Measurements from ENCODE around the gene PRR14L.

Gene PRR14L

DNA sequence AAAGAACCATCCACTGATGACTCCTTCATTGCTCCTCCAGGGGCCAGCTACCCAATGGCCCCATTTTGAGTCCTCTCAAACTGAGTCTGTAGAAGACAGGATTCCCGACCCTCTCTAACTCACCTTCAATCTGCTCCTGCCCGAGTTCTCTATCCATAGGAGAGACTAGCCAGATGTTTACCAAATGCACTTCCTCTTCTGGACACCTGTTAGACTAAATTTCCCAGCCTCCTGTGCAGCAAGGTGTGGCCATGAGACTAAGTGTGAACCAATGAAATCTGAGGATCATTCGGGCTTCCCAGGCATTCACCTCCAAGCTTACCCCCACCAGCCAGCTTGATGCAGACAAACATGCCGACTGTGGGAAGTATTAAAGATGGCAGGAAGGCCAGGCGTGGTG lies 95.5 kb downstream of the PRR14L start:
- Histone ChIP-seq H3K27me3 (ENCODE audit: control insufficient read depth, insufficient read depth, low read length) (no peaks in the 10 kb centered on the region), H3K9me3 (ENCODE audit: control insufficient read depth, insufficient read depth, low read depth, low read length) (no peaks in the 10 kb centered on the region), H3K9ac (ENCODE audit: low read length) (no peak overlapping the region), H3K36me3 (ENCODE audit: control insufficient read depth, insufficient read depth, low read length) (peaks cover 9% of the 10 kb centered on the region; the same call in 1 of the 2 replicates), H3K27ac (ENCODE audit: low read depth, low read length) (no peak overlapping the region), H3K4me1 (ENCODE audit: control insufficient read depth, insufficient read depth, low read length) (no peaks in the 10 kb centered on the region), H3K4me3 (ENCODE audit: low read depth, low read length) (no peak overlapping the region)

DNA sequence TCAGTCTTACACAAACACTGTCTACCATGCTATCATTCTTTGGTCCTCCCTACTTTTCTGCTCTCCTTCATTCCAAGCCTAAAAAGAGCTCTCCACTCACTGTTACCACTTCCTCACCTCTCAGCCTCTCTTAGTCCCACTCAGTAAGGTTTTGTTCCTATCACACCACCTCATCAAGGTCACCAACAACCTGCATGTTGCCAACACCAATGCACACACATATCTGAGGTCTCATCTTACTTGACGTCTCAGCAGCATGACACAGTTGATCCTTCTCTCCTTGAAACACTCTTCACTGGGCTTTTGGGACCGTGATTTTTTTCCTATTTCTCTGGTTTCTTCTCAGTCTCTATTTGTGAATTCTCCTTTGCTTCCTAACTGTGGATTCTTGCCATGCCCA lies 96.0 kb downstream of the PRR14L start:
- Histone ChIP-seq H3K9me3 (ENCODE audit: control insufficient read depth, insufficient read depth, low read depth, low read length) (no peaks in the 10 kb centered on the region), H3K4me1 (ENCODE audit: control insufficient read depth, insufficient read depth, low read length) (no peaks in the 10 kb centered on the region), H3K36me3 (ENCODE audit: control insufficient read depth, insufficient read depth, low read length) (peaks cover 12% of the 10 kb centered on the region), H3K9ac (ENCODE audit: low read length) (no peak overlapping the region), H3K27ac (ENCODE audit: low read depth, low read length) (no peak overlapping the region), H3K4me3 (ENCODE audit: low read depth, low read length) (no peak overlapping the region), H3K27me3 (ENCODE audit: control insufficient read depth, insufficient read depth, low read length) (no peaks in the 10 kb centered on the region)

DNA sequence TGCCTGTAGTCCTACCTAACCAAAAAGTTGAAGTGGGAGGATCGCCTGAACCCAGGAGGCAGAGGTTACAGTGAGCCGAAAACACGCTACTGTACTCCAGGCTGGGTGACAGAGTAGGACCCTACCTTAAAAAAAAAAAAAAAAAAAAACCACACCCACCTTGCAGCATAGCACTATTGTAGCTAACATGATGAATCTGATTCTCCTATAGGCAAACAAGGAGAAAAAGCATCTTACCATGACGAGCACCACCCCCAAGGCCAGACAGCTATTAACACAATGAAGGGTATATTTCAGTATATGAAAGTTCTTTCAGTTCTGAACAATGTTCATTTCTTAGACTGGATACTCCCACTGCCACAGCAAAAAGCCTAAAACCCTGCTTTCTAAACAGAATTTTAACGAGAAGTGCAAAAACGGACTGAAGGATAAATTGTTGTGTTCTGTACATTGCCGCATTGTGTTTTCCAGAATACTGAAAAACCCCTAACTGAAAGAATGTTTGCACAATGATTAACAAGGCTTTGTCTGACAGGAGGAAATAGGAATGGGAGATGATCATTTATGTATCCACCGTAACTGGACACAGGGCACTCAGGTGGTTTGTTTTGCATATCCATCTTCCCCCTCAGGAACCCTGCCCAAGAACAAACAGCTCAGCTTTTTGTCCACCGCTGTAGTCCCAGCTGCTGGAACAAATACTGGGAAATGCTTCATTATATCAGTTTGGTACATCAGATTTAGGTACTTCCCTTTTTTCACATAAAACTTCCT lies 96.8 kb downstream of the PRR14L start:
- Histone ChIP-seq H3K4me1 (ENCODE audit: control insufficient read depth, insufficient read depth, low read length) (peaks cover 1% of the 10 kb centered on the region; the same call in 1 of the 2 replicates), H3K9me3 (ENCODE audit: control insufficient read depth, insufficient read depth, low read depth, low read length) (no peaks in the 10 kb centered on the region), H3K27me3 (ENCODE audit: control insufficient read depth, insufficient read depth, low read length) (no peaks in the 10 kb centered on the region), H3K36me3 (ENCODE audit: control insufficient read depth, insufficient read depth, low read length) (peaks cover 12% of the 10 kb centered on the region), H3K4me3 (ENCODE audit: low read depth, low read length) (no peak overlapping the region), H3K9ac (ENCODE audit: low read length) (no peak overlapping the region), H3K27ac (ENCODE audit: low read depth, low read length) (no peak overlapping the region)

DNA sequence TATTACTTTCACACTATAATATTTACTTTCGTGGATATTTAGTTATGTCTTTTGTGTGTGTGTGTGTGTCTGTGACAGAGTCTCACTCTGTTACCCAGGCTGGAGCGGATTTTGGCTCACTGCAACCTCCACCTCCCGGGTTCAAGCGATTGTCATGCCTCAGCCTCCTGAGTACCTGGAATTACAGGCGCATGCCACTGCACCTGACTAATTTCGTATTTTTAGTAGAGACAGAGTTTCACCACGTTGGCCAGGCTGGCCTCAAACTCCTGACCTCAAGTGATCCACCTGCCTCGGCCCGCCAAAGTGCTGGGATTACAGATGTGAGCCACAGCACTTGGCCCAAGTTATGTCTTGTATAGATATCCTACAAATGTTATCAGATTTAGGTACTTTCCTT lies 97.8 kb downstream of the PRR14L start:
- Histone ChIP-seq H3K4me3 (ENCODE audit: low read depth, low read length) (no peak overlapping the region), H3K4me1 (ENCODE audit: control insufficient read depth, insufficient read depth, low read length) (peaks cover 11% of the 10 kb centered on the region), H3K9ac (ENCODE audit: low read length) (no peak overlapping the region), H3K27ac (ENCODE audit: low read depth, low read length) (no peak overlapping the region), H3K27me3 (ENCODE audit: control insufficient read depth, insufficient read depth, low read length) (no peaks in the 10 kb centered on the region), H3K36me3 (ENCODE audit: control insufficient read depth, insufficient read depth, low read length) (peaks cover 22% of the 10 kb centered on the region), H3K9me3 (ENCODE audit: control insufficient read depth, insufficient read depth, low read depth, low read length) (no peaks in the 10 kb centered on the region)

DNA sequence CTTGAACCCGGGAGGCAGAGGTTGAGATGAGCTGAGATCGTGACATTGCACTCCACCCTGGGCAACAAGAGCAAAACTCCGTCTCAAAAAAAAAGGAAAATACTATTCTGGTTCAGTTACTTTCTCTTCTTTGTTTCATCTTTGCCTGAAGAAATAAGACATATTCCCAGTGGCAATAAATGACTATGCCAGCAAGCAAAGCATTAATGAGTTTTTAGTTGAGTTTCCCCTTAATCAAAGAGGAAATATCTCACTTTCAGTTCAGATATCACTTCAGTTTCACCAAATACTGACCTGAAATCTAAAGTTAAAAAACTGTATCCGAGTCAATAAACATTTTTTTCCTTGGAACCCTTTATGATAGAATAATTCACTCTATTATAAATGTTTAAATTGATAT lies 98.3 kb downstream of the PRR14L start:
- Histone ChIP-seq H3K9me3 (ENCODE audit: control insufficient read depth, insufficient read depth, low read depth, low read length) (no peaks in the 10 kb centered on the region), H3K27ac (ENCODE audit: low read depth, low read length) (no peak overlapping the region), H3K4me1 (ENCODE audit: control insufficient read depth, insufficient read depth, low read length) (peaks cover 16% of the 10 kb centered on the region), H3K27me3 (ENCODE audit: control insufficient read depth, insufficient read depth, low read length) (no peaks in the 10 kb centered on the region), H3K9ac (ENCODE audit: low read length) (no peak overlapping the region), H3K4me3 (ENCODE audit: low read depth, low read length) (no peak overlapping the region), H3K36me3 (ENCODE audit: control insufficient read depth, insufficient read depth, low read length) (peaks cover 26% of the 10 kb centered on the region)

DNA sequence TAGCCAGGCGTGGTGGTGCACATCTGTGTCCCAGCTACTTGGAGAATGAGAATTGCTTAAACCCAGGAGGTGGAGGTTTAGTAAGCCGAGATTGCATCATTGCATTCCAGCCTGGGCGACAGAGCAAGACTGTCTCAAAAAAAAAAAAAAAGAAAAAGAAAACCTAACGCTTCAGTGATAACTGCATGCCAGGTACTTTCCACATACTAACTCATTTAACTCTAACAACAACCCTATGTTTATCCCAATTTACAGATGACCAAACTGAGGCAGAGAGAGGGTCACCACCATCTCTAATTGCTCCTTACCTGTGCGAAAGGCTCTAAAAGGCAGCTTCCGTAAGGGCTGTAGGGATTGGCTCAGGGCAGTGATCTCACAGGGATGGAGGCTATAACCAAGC lies 99.5 kb downstream of the PRR14L start:
- H3K27ac ChIP-seq (ENCODE audit: low read depth, low read length): no peak overlapping the region
- no peaks in the 10 kb centered on the region for H3K27me3 ChIP-seq (ENCODE audit: control insufficient read depth, insufficient read depth, low read length)
- no peaks in the 10 kb centered on the region for H3K9me3 ChIP-seq (ENCODE audit: control insufficient read depth, insufficient read depth, low read depth, low read length)
- no peak overlapping the region for H3K9ac ChIP-seq (ENCODE audit: low read length)
- H3K36me3 ChIP-seq (ENCODE audit: control insufficient read depth, insufficient read depth, low read length): peaks cover 29% of the 10 kb centered on the region
- peaks cover 18% of the 10 kb centered on the region for H3K4me1 ChIP-seq (ENCODE audit: control insufficient read depth, insufficient read depth, low read length)
- no peak overlapping the region for H3K4me3 ChIP-seq (ENCODE audit: low read depth, low read length)

DNA sequence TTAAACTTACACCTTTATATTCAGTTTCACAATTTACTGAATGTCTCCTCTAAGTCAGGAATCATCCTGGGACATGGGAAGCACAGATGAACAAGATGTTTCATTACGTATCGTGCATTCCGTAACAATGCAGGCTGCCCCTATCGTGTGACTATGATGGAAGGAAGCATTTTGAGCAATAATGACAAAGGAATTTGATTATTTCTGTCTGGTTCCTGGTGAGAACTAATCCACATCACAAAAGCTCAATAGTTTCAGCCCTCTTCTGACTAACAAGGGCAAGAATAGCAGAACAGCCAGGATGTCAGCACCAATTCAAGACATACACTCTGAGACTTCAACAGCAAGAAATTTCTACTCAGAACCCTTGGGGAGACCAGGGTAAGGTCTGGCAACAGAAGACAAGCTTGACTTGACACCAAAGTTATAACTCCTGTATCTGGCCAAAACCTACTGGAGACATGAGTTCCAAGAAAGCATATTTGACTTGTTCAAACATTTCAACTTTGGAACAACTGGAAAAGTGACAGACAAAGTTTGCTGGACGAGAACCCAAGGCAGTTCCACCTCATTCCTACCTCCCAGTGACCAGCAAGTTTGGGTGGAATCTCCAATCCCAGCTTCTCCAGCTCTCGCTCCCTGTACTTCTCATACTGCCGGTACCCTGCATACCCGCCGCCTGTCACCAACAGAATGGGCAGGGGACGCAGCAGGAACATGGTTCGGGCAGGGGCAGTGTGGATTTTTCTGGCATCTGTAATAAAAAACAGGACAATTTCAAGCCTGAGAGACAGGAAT lies 102.2 kb downstream of the PRR14L start:
- peaks cover 40% of the 10 kb centered on the region for H3K36me3 ChIP-seq (ENCODE audit: control insufficient read depth, insufficient read depth, low read length)
- peak overlapping the region; percentile 68 for H3K9ac ChIP-seq (ENCODE audit: low read length)
- no peaks in the 10 kb centered on the region for H3K9me3 ChIP-seq (ENCODE audit: control insufficient read depth, insufficient read depth, low read depth, low read length)
- H3K4me1 ChIP-seq (ENCODE audit: control insufficient read depth, insufficient read depth, low read length): peaks cover 18% of the 10 kb centered on the region
- no peaks in the 10 kb centered on the region for H3K27me3 ChIP-seq (ENCODE audit: control insufficient read depth, insufficient read depth, low read length)
- peak overlapping the region; percentile 4; the same call in 1 of the 2 replicates for H3K4me3 ChIP-seq (ENCODE audit: low read depth, low read length)
- peak overlapping the region; percentile 77 for H3K27ac ChIP-seq (ENCODE audit: low read depth, low read length)

DNA sequence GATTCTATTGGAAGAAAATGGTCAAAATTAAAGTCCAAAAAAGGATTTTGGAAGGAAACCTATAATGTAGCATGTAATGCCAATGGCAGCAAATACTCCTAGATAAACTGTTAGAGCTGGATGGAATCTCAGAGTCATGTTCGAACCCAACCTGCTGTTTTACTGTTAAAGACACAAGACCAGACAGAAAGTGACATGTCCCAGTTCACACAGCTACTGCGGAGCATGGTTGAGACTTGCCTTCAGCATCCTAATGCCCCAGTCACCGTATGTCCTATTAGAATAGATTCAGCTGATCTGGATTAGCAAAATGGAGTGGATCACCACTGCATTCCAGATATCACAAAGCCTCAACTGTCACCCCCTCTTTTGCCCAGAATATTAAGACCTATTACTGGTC lies 102.9 kb downstream of the PRR14L start:
- Histone ChIP-seq H3K36me3 (ENCODE audit: control insufficient read depth, insufficient read depth, low read length) (peaks cover 40% of the 10 kb centered on the region), H3K4me3 (ENCODE audit: low read depth, low read length) (no peak overlapping the region), H3K27ac (ENCODE audit: low read depth, low read length) (peak overlapping the region; percentile 52), H3K9me3 (ENCODE audit: control insufficient read depth, insufficient read depth, low read depth, low read length) (no peaks in the 10 kb centered on the region), H3K9ac (ENCODE audit: low read length) (peak overlapping the region; percentile 52), H3K4me1 (ENCODE audit: control insufficient read depth, insufficient read depth, low read length) (peaks cover 18% of the 10 kb centered on the region), H3K27me3 (ENCODE audit: control insufficient read depth, insufficient read depth, low read length) (no peaks in the 10 kb centered on the region)

DNA sequence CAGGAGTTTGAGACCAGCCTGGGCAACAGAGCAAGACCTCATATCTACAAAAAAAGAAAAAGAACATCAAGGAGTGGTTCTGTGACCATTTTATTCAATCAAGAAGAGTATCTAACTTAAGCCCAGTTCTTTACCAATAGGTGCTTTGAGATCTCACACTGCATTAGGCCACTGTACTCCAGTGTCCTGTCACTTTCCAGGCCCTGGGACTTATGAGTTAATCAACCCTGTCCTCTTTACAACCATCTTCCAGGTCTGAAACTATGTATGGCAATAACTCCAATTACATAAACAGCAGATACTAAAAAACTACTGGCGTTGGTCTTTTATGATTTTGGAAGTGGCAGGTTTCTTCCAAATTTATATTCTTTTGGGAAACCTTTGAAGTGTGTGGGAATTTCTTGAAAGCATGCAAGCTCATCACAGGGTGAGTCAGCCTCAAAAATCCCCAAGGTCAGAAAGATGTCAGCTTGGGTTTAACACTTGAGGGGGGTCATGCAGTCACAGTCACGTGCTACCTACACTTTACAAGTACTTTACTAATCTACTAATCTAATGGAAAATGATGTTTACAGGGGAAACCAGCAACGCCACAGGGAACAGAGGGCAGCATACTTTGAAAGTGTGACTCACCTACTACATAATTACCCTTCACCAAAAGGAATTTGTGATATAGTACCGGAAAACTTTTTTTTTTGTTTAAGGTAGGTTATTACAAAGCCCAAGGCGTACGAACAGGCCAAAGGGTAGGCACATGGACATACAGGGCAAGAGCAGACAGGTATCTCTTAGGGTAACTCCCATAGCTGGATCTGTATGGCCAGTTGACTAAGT lies 103.5 kb downstream of the PRR14L start:
- peak overlapping the region; percentile 52 for H3K9ac ChIP-seq (ENCODE audit: low read length)
- peaks cover 40% of the 10 kb centered on the region for H3K36me3 ChIP-seq (ENCODE audit: control insufficient read depth, insufficient read depth, low read length)
- peaks cover 18% of the 10 kb centered on the region for H3K4me1 ChIP-seq (ENCODE audit: control insufficient read depth, insufficient read depth, low read length)
- no peaks in the 10 kb centered on the region for H3K9me3 ChIP-seq (ENCODE audit: control insufficient read depth, insufficient read depth, low read depth, low read length)
- peak overlapping the region; percentile 52; the same call in 1 of the 2 replicates for H3K27ac ChIP-seq (ENCODE audit: low read depth, low read length)
- H3K4me3 ChIP-seq (ENCODE audit: low read depth, low read length): no peak overlapping the region
- H3K27me3 ChIP-seq (ENCODE audit: control insufficient read depth, insufficient read depth, low read length): no peaks in the 10 kb centered on the region

DNA sequence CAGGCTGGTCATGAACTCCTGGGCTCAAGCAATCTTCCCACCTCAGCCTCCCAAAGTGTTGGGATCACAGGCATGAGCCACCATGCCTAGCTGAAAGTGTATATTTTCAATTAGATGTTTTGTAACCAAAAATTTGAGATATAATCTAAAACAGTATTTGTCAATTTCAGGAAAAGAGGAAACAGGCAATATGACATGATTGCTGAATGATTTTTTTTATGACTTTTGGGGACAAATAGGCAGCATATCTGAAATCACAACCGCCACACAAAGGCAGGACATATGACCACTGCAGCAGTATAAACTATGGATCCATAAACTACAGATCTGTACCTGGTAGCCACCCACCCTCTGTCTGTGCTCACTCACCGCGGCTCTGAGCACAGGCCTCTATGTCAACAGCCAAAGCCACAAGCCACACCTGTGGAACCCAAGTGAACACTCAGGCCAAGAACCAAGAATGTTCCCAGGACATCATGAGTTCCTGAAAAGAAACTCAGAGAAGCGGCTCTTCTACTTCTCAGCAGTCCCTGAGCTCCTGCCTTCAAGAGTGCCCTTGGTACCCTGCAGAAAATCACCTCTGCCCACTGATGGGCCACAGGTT lies 110.4 kb downstream of the PRR14L start:
- H3K27ac ChIP-seq (ENCODE audit: low read depth, low read length): no peak overlapping the region
- no peaks in the 10 kb centered on the region; the same call in 1 of the 2 replicates for H3K4me1 ChIP-seq (ENCODE audit: control insufficient read depth, insufficient read depth, low read length)
- H3K9ac ChIP-seq (ENCODE audit: low read length): no peak overlapping the region

More for the DNA sequence above, 110.4 kb downstream of the PRR14L start:
- Histone ChIP-seq H3K36me3 (ENCODE audit: control insufficient read depth, insufficient read depth, low read length) (peaks cover 7% of the 10 kb centered on the region), H3K27me3 (ENCODE audit: control insufficient read depth, insufficient read depth, low read length) (no peaks in the 10 kb centered on the region), H3K4me3 (ENCODE audit: low read depth, low read length) (no peak overlapping the region), H3K9me3 (ENCODE audit: control insufficient read depth, insufficient read depth, low read depth, low read length) (no peaks in the 10 kb centered on the region)
